ENCODE measurements around the gene PCDHGA1. TPM values are rescaled to one million over a fixed set of nuclear protein-coding genes. Genes with fewer than 3 reads are reported as not detected.
A peak's percentile ranks its signal among the peaks of the same experiment; 100 is the strongest.

PCDHGA1 gene
- total and polyA plus RNA-seq, 4 donors = 0.05 to 0.08 (median 0.05) TPM; not detected in 1

GRCh38 chr5:141319202-141319601 lies 11.1 kb upstream of the PCDHGA1 start:
- peaks cover 32 to 62% (median 40%) of the 10 kb centered on the region in 4 donors for H3K9me3 ChIP-seq (ENCODE audit: control insufficient read depth in 4 of 4, low read length in 3 of 4)

More at GRCh38 chr5:141319202-141319601, 11.1 kb upstream of the PCDHGA1 start:
- H3K36me3 ChIP-seq (ENCODE audit: control insufficient read depth in 4 of 4, insufficient read depth in 3 of 4, low read depth in 1 of 4, low read length in 3 of 4) = peaks cover 0 to 25% (median 21%) of the 10 kb centered on the region in 4 donors
- TF ChIP-seq GABPA (IDR thresholded peaks at IDR 0.05 in 1 of 2, conservative IDR thresholded peaks at IDR 0.05 in 1 of 2) = no peak
- no peak for TF ChIP-seq TAF1 (conservative IDR thresholded peaks at IDR 0.05)
- TF ChIP-seq, protein P1, sequence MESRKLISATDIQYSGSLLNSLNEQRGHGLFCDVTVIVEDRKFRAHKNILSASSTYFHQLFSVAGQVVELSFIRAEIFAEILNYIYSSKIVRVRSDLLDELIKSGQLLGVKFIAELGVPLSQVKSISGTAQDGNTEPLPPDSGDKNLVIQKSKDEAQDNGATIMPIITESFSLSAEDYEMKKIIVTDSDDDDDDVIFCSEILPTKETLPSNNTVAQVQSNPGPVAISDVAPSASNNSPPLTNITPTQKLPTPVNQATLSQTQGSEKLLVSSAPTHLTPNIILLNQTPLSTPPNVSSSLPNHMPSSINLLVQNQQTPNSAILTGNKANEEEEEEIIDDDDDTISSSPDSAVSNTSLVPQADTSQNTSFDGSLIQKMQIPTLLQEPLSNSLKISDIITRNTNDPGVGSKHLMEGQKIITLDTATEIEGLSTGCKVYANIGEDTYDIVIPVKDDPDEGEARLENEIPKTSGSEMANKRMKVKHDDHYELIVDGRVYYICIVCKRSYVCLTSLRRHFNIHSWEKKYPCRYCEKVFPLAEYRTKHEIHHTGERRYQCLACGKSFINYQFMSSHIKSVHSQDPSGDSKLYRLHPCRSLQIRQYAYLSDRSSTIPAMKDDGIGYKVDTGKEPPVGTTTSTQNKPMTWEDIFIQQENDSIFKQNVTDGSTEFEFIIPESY (IDR thresholded peaks at IDR 0.05) = no peak
- TF ChIP-seq YY1 (IDR thresholded peaks at IDR 0.05) = no peak
- TF ChIP-seq, protein P2, sequence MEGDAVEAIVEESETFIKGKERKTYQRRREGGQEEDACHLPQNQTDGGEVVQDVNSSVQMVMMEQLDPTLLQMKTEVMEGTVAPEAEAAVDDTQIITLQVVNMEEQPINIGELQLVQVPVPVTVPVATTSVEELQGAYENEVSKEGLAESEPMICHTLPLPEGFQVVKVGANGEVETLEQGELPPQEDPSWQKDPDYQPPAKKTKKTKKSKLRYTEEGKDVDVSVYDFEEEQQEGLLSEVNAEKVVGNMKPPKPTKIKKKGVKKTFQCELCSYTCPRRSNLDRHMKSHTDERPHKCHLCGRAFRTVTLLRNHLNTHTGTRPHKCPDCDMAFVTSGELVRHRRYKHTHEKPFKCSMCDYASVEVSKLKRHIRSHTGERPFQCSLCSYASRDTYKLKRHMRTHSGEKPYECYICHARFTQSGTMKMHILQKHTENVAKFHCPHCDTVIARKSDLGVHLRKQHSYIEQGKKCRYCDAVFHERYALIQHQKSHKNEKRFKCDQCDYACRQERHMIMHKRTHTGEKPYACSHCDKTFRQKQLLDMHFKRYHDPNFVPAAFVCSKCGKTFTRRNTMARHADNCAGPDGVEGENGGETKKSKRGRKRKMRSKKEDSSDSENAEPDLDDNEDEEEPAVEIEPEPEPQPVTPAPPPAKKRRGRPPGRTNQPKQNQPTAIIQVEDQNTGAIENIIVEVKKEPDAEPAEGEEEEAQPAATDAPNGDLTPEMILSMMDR (IDR thresholded peaks at IDR 0.05; ENCODE audit: low read depth, low read length, missing input control) = no peak
- TF ChIP-seq MAX (IDR thresholded peaks at IDR 0.05) = no peak
- TF ChIP-seq EGR1 (IDR thresholded peaks at IDR 0.05; ENCODE audit: low read depth in 2 of 2) = no peak
- no peak for TF ChIP-seq JUND (IDR thresholded peaks at IDR 0.05)
- TF ChIP-seq, protein P3, sequence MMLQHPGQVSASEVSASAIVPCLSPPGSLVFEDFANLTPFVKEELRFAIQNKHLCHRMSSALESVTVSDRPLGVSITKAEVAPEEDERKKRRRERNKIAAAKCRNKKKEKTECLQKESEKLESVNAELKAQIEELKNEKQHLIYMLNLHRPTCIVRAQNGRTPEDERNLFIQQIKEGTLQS (IDR thresholded peaks at IDR 0.05) = no peak
- TF ChIP-seq, protein P4, sequence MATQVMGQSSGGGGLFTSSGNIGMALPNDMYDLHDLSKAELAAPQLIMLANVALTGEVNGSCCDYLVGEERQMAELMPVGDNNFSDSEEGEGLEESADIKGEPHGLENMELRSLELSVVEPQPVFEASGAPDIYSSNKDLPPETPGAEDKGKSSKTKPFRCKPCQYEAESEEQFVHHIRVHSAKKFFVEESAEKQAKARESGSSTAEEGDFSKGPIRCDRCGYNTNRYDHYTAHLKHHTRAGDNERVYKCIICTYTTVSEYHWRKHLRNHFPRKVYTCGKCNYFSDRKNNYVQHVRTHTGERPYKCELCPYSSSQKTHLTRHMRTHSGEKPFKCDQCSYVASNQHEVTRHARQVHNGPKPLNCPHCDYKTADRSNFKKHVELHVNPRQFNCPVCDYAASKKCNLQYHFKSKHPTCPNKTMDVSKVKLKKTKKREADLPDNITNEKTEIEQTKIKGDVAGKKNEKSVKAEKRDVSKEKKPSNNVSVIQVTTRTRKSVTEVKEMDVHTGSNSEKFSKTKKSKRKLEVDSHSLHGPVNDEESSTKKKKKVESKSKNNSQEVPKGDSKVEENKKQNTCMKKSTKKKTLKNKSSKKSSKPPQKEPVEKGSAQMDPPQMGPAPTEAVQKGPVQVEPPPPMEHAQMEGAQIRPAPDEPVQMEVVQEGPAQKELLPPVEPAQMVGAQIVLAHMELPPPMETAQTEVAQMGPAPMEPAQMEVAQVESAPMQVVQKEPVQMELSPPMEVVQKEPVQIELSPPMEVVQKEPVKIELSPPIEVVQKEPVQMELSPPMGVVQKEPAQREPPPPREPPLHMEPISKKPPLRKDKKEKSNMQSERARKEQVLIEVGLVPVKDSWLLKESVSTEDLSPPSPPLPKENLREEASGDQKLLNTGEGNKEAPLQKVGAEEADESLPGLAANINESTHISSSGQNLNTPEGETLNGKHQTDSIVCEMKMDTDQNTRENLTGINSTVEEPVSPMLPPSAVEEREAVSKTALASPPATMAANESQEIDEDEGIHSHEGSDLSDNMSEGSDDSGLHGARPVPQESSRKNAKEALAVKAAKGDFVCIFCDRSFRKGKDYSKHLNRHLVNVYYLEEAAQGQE (IDR thresholded peaks at IDR 0.05) = no peak
- no peak for TF ChIP-seq SP1 (IDR thresholded peaks at IDR 0.05)
- TF ChIP-seq RAD21 (IDR thresholded peaks at IDR 0.05) = no peak
- TF ChIP-seq RXRA (IDR thresholded peaks at IDR 0.05) = no peak
- TF ChIP-seq FOXA2 (IDR thresholded peaks at IDR 0.05) = no peak
- no peak for TF ChIP-seq HNF4G (IDR thresholded peaks at IDR 0.05)
- TF ChIP-seq HNF4A (conservative IDR thresholded peaks at IDR 0.05) = no peak
- DNase-seq (ENCODE audit: low spot score) = no peak
- no peaks in the 10 kb centered on the region for H3K27me3 ChIP-seq (ENCODE audit: control insufficient read depth in 4 of 4, insufficient read depth in 4 of 4, low read length in 3 of 4)
- WGBS = 98% methylated on average over 6 of the region's 6 CpGs
- peaks cover 0 to 17% (median 4%) of the 10 kb centered on the region in 4 donors for H3K4me1 ChIP-seq (ENCODE audit: control insufficient read depth in 4 of 4, insufficient read depth in 4 of 4, low read length in 3 of 4)
- H3K4me3 ChIP-seq (ENCODE audit: low read depth in 1 of 3, low read length in 3 of 3) = peak overlapping the region in 2 of 3 donors; percentile 96 to 97
- no peak overlapping the region for H3K9ac ChIP-seq (ENCODE audit: low read depth in 1 of 2, low read length in 2 of 2)
- H3K27ac ChIP-seq (ENCODE audit: low read depth in 1 of 2, low read length in 2 of 2) = no peak overlapping the region

Data from liver (tissue), 9 donors.